ENCODE data around the gene RCOR3. TPM values are rescaled to one million over a fixed set of nuclear protein-coding genes. Genes with fewer than 3 reads are reported as not detected.

Gene RCOR3
- total and polyA plus RNA-seq, 10 of the 15 experiments (the other 5 are each of a cell fraction or from before 2014, with no cell fraction given): 8.0 to 55.0 (median 25.1) TPM

- TF ChIP-seq TCF3 (IDR thresholded peaks at IDR 0.05; ENCODE audit: borderline replicate concordance, insufficient read depth, low read depth, low read length): 0 out of 2 replicates have a peak, but pooled peaks have one; percentile 70
- no peak for TF ChIP-seq HCFC1 (IDR thresholded peaks at IDR 0.05; ENCODE audit: low read length)
- TF ChIP-seq ZNF24 (IDR thresholded peaks at IDR 0.05): no peak
- no peak for TF ChIP-seq CREB1 (IDR thresholded peaks at IDR 0.05; ENCODE audit: low read depth)
- TF ChIP-seq NR2C1 (IDR thresholded peaks at IDR 0.05): no peak
- no peak for TF ChIP-seq SRF (IDR thresholded peaks at IDR 0.05; ENCODE audit: low read depth in 2 of 2, low read length in 2 of 2)
- TF ChIP-seq MYC (IDR thresholded peaks at IDR 0.05; ENCODE audit: insufficient read depth, insufficient read length, insufficient replicate concordance, low read length, severe bottlenecking): no peak
- 0 out of 2 replicates have a peak, but pooled peaks have one; percentile 12 for TF ChIP-seq IKZF1 (conservative IDR thresholded peaks at IDR 0.05)
- 0 out of 2 replicates have a peak, but pooled peaks have one; percentile 2 for TF ChIP-seq MAX (IDR thresholded peaks at IDR 0.05; ENCODE audit: low read depth, low read length)
- TF ChIP-seq STAT3 (IDR thresholded peaks at IDR 0.05; ENCODE audit: low read depth, low read length): no peak
- TF ChIP-seq ZNF384 (IDR thresholded peaks at IDR 0.05; ENCODE audit: borderline replicate concordance, low read depth, low read length): peak; percentile 64; the same call in 1 of the 2 replicates
- peak; percentile 22; the same call in 1 of the 2 replicates for TF ChIP-seq SPI1 (IDR thresholded peaks at IDR 0.05; ENCODE audit: borderline replicate concordance, insufficient read depth, low read depth, low read length)
Measured at GRCh38 chr1:211335522-211336157, 76.5 kb downstream of the RCOR3 start (continued).

GRCh38 chr1:211336161-211336560, 77.0 kb downstream of the RCOR3 start:
- SMC1A ChIA-PET (ENCODE audit: uncharacterized antibody, unreplicated experiment): interaction anchor here (0.6 to 4.6 kb wide), 8 partner anchors 7 to 144 kb away, joined by 3 to 21 read pairs (median 4); no protein-coding TSS in a partner anchor
- FAIRE-seq (no peak), ATAC-seq (peak; percentile 45), DNase-seq (ENCODE audit: low read depth, low spot score) (no peak)
- no peaks in the 10 kb centered on the region; a peak in 2 of 4 replicates for H3K36me3 ChIP-seq (ENCODE audit: control insufficient read depth in 2 of 2, insufficient read depth in 2 of 2, low read length in 1 of 2)
- H4K20me1 ChIP-seq (ENCODE audit: control insufficient read depth, insufficient read depth): no peaks in the 10 kb centered on the region
- CTCF ChIA-PET: interaction anchor here (1.2 to 5.1 kb wide), 8 partner anchors 8 to 177 kb away, joined by 3 to 27 read pairs (median 8); partner anchors contain the start of gene TRAF5
- intact Hi-C loops (cut with micrococcal nuclease; ENCODE audit: unreplicated experiment): no loop called here
- H3K4me3 ChIP-seq: peak overlapping the region; percentile 59; the same call in 1 of the 2 replicates
- POLR2A ChIA-PET: interaction anchor here (0.5 to 1.4 kb wide), 4 partner anchors 15 to 71 kb away, joined by 3 to 4 read pairs (median 3); no protein-coding TSS in a partner anchor
- RAD21 ChIA-PET (ENCODE audit: unreplicated experiment): interaction anchor here (0.6 to 1.7 kb wide), 2 partner anchors 12 to 932 kb away, joined by 3 to 6 read pairs; no protein-coding TSS in a partner anchor
- BruUV-seq (replicated peaks): no TSS peak
- peak overlapping the region; percentile 80 for H3K4me2 ChIP-seq (ENCODE audit: control insufficient read depth, insufficient read depth)
- no peak overlapping the region for H2AFZ ChIP-seq (ENCODE audit: control insufficient read depth, low read depth, low read length)
- H3K4me1 ChIP-seq (ENCODE audit: control insufficient read depth, insufficient read depth, low read length): peaks cover 36% of the 10 kb centered on the region
- no peak overlapping the region; the same call in 1 of the 2 replicates for H3K9ac ChIP-seq (ENCODE audit: control insufficient read depth, insufficient read depth, low read length)
- in situ Hi-C loops (cut with MboI): no loop called here
- no peaks in the 10 kb centered on the region for H3K27me3 ChIP-seq (replicated peaks in 1 of 2; ENCODE audit: control insufficient read depth in 2 of 2, insufficient read depth in 2 of 2, low read length in 1 of 2)
- peak overlapping the region; percentile 64 for H3K27ac ChIP-seq (ENCODE audit: control insufficient read depth, insufficient read depth)
- 53% methylated on average over 3 of the region's 3 CpGs for WGBS (ENCODE audit: insufficient coverage, insufficient replicate concordance, low lambda C conversion rate, missing lambda C conversion rate)
- peaks cover 76% of the 10 kb centered on the region for H3K79me2 ChIP-seq (ENCODE audit: control insufficient read depth, insufficient read depth, low read length)
- H3K9me3 ChIP-seq (replicated peaks; ENCODE audit: control insufficient read depth, insufficient read depth, low read length): no peaks in the 10 kb centered on the region
- TF ChIP-seq RFX5 (IDR thresholded peaks at IDR 0.05; ENCODE audit: low read depth, low read length) (no peak), TBL1XR1 (IDR thresholded peaks at IDR 0.05; ENCODE audit: low read depth, low read length) (no peak), ZSCAN29 (IDR thresholded peaks at IDR 0.05) (no peak), KLF5 (IDR thresholded peaks at IDR 0.05; ENCODE audit: partially characterized antibody) (no peak), ZZZ3 (IDR thresholded peaks at IDR 0.05; ENCODE audit: control insufficient read depth, insufficient read length, low read depth) (no peak), FOXM1 (IDR thresholded peaks at IDR 0.05; ENCODE audit: low read depth, low read length) (no peak), CHD2 (IDR thresholded peaks at IDR 0.05; ENCODE audit: borderline replicate concordance, low read depth, low read length) (no peak), NFXL1 (IDR thresholded peaks at IDR 0.05; ENCODE audit: borderline replicate concordance) (no peak)
- TF ChIP-seq, protein P1, sequence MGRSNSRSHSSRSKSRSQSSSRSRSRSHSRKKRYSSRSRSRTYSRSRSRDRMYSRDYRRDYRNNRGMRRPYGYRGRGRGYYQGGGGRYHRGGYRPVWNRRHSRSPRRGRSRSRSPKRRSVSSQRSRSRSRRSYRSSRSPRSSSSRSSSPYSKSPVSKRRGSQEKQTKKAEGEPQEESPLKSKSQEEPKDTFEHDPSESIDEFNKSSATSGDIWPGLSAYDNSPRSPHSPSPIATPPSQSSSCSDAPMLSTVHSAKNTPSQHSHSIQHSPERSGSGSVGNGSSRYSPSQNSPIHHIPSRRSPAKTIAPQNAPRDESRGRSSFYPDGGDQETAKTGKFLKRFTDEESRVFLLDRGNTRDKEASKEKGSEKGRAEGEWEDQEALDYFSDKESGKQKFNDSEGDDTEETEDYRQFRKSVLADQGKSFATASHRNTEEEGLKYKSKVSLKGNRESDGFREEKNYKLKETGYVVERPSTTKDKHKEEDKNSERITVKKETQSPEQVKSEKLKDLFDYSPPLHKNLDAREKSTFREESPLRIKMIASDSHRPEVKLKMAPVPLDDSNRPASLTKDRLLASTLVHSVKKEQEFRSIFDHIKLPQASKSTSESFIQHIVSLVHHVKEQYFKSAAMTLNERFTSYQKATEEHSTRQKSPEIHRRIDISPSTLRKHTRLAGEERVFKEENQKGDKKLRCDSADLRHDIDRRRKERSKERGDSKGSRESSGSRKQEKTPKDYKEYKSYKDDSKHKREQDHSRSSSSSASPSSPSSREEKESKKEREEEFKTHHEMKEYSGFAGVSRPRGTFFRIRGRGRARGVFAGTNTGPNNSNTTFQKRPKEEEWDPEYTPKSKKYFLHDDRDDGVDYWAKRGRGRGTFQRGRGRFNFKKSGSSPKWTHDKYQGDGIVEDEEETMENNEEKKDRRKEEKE (IDR thresholded peaks at IDR 0.05): no peak

All from GM12878 (cell line).